Upper lobe of left lung (tissue), 6 donors: ENCODE data around the gene SAA4. TPM values are rescaled to one million over a fixed set of nuclear protein-coding genes. Genes with fewer than 3 reads are reported as not detected.
"Not testable (repeated sequence)": the region's sequence is repeated elsewhere in the genome, so short reads cannot be mapped to it uniquely, and the experiment has no call there.

Source experiments
- ATAC-seq, 2 donors: fragments of 200-7000 bp; cut with Tn5 transposase; one replicate each; pipeline ENCODE4 v1.9.1; 2022; ENCODE audit warnings: mild to moderate bottlenecking in 2 of 2, moderate library complexity in 2 of 2; ENCODE audit not compliant: low FRiP score in 2 of 2
- DNase-seq, 2 donors: peaks; one replicate each; pipeline ENCODE4 v3.0.0-alpha.2; 2019 to 2020
- H3K27ac ChIP-seq, 4 donors: fragments of 200-600 bp; sonication (generic); one replicate each; pipeline ENCODE4 v1.5.1; 2016 to 2019
- H3K27me3 ChIP-seq, 4 donors: fragments of 200-600 bp; sonication (generic); one replicate each; pipeline ENCODE4 v1.5.1; 2017 to 2019
- H3K36me3 ChIP-seq, 4 donors: fragments of 200-600 bp; sonication (generic); one replicate each; pipeline ENCODE4 v1.5.1; 2016 to 2019
- H3K4me1 ChIP-seq, 4 donors: fragments of 200-600 bp; sonication (generic); one replicate each; pipeline ENCODE4 v1.5.1; 2018 to 2019
- H3K4me3 ChIP-seq, 4 donors: fragments of 200-600 bp; sonication (generic); one replicate each; pipeline ENCODE4 v1.5.1; 2017 to 2019; ENCODE audit warnings: mild to moderate bottlenecking in 2 of 4, moderate library complexity in 1 of 4
- H3K9me3 ChIP-seq, 4 donors: fragments of 200-600 bp; sonication (generic); one replicate each; pipeline ENCODE4 v1.5.1; 2018 to 2019
- CTCF ChIP-seq, 6 experiments: fragments of 450-650 bp in 4 of 6; fragments of 200-600 bp in 2 of 6; sonication (generic) in 2 of 6; IDR thresholded peaks; one replicate each; pipeline ENCODE4 v1.5.1; 2016 to 2019; ENCODE audit warnings: antibody characterized with exemption in 6 of 6
- EP300 ChIP-seq, 4 donors: sonication (generic); formaldehyde crosslinking; IDR thresholded peaks; one replicate each; pipeline ENCODE4 v1.5.1; 2017; ENCODE audit warnings: antibody characterized with exemption in 4 of 4, control low read depth in 2 of 4
- POLR2A ChIP-seq, 4 donors: fragments of 450-650 bp; IDR thresholded peaks; one replicate each; pipeline ENCODE4 v1.5.1; 2016 to 2017; ENCODE audit warnings: antibody characterized with exemption in 4 of 4, mild to moderate bottlenecking in 2 of 4
- POLR2AphosphoS5 ChIP-seq, 2 donors: sonication (generic); formaldehyde crosslinking; IDR thresholded peaks; one replicate each; pipeline ENCODE4 v1.5.1; 2017; ENCODE audit warnings: antibody characterized with exemption in 2 of 2
- whole genome bisulfite sequencing, 2 donors: methylation state at CpG; one replicate each; pipeline ENCODE4 v1.1.5; 2017 to 2018; 5-methylcytosine and 5-hydroxymethylcytosine counted together
- total RNA-seq, 6 donors: library from RNA; depleted of rRNA in 4 of 6; stranded (reverse); fragments of >200 nt in 4 of 6; gene quantifications; one replicate each; pipeline versions ENCODE4 v1.1.0 to v1.2.1, GENCODE V29; 2016 to 2021
- donor health status: DM: no; HTN: no; CAD: no; lungs with moderate emphysema.
- donor health status: DM: no; HTN: yes; CAD: no; lungs with severe emphysema.

SAA4 gene
- total RNA-seq, 6 donors from 2014 or later = 0.72 TPM; not detected in 5

- DNase-seq (peak in 1 of 2 donors; percentile 45), ATAC-seq (no peak)
- H3K27ac ChIP-seq = peak within 1 kb of the TSS in 1 of 4 donors; percentile 19
Measured at GRCh38 chr11:18265949-18266348, 29.3 kb upstream of the SAA4 start, which contains the start of gene SAA1. Gene SAA1 (plus strand): TSS chr11:18266264. CDS start chr11:18266888, 624 bp downstream.

GRCh38 chr11:18264677-18265555 lies 28.3 kb upstream of the SAA4 start:
- no peak for TF ChIP-seq CTCF (IDR thresholded peaks at IDR 0.05)
- no peak for TF ChIP-seq EP300 (IDR thresholded peaks at IDR 0.05)
- no peak for TF ChIP-seq POLR2A (IDR thresholded peaks at IDR 0.05)
- TF ChIP-seq POLR2AphosphoS5 (IDR thresholded peaks at IDR 0.05) = no peak
- ATAC-seq (peak in 1 of 2 donors; percentile 28), DNase-seq (no peak)
- Histone ChIP-seq H3K4me3 (no peak overlapping the region), H3K27me3 (no peaks in the 10 kb centered on the region), H3K4me1 (peaks cover 0 to 10% (median 0%) of the 10 kb centered on the region in 4 donors), H3K9me3 (no peaks in the 10 kb centered on the region), H3K36me3 (no peaks in the 10 kb centered on the region), H3K27ac (peak overlapping the region in 1 of 4 donors; percentile 19)
- 39 to 46% methylated on average over 1 of the region's 1 CpG for WGBS, 2 donors

More at GRCh38 chr11:18265949-18266348, 29.3 kb upstream of the SAA4 start, which contains the start of gene SAA1:
- Histone ChIP-seq H3K4me1 (peaks cover 0 to 10% (median 0%) of the 10 kb centered on the region in 4 donors), H3K9me3 (no peaks in the 10 kb centered on the region), H3K27me3 (no peaks in the 10 kb centered on the region), H3K36me3 (no peaks in the 10 kb centered on the region), H3K4me3 (no peak within 1 kb of the TSS)
- WGBS, 2 donors = 57 to 87% methylated on average over 2 to 8 of the region's 8 CpGs
- TF ChIP-seq POLR2AphosphoS5 (IDR thresholded peaks at IDR 0.05) = peak; percentile 55 to 59
- peak in 1 of 4 donors; percentile 11 for TF ChIP-seq POLR2A (IDR thresholded peaks at IDR 0.05)
- peak in 3 of 4 donors; percentile 57 to 89 (median 59) for TF ChIP-seq EP300 (IDR thresholded peaks at IDR 0.05)
- no peak for TF ChIP-seq CTCF (IDR thresholded peaks at IDR 0.05)

- Histone ChIP-seq H3K4me3 (no peak overlapping the region), H3K36me3 (no peaks in the 10 kb centered on the region), H3K27ac (no peak overlapping the region), H3K4me1 (peaks cover 0 to 10% (median 0%) of the 10 kb centered on the region in 4 donors), H3K27me3 (no peaks in the 10 kb centered on the region), H3K9me3 (no peaks in the 10 kb centered on the region)
- DNase-seq (no peak), ATAC-seq (no peak)
- 73 to 79% methylated on average over 4 of the region's 4 CpGs for WGBS, 2 donors
- TF ChIP-seq POLR2AphosphoS5 (IDR thresholded peaks at IDR 0.05) = no peak
- no peak for TF ChIP-seq CTCF (IDR thresholded peaks at IDR 0.05)
- TF ChIP-seq EP300 (IDR thresholded peaks at IDR 0.05) = no peak
- no peak for TF ChIP-seq POLR2A (IDR thresholded peaks at IDR 0.05)
Measured at GRCh38 chr11:18264035-18264434, 27.4 kb upstream of the SAA4 start.

GRCh38 chr11:18262681-18263350 lies 26.2 kb upstream of the SAA4 start:
- WGBS, 2 donors = 70 to 78% methylated on average over 8 of the region's 8 CpGs
- not testable (repeated sequence) for H3K27me3 ChIP-seq, DNase-seq, H3K9me3 ChIP-seq, H3K27ac ChIP-seq, H3K4me3 ChIP-seq, H3K36me3 ChIP-seq, H3K4me1 ChIP-seq, ATAC-seq

- Histone ChIP-seq H3K4me1 (peaks cover 0 to 10% (median 0%) of the 10 kb centered on the region in 4 donors), H3K4me3 (no peak overlapping the region), H3K27me3 (no peaks in the 10 kb centered on the region), H3K9me3 (no peaks in the 10 kb centered on the region), H3K27ac (no peak overlapping the region), H3K36me3 (no peaks in the 10 kb centered on the region)
- TF ChIP-seq CTCF (IDR thresholded peaks at IDR 0.05) = no peak
- no peak for TF ChIP-seq EP300 (IDR thresholded peaks at IDR 0.05)
- no peak for TF ChIP-seq POLR2AphosphoS5 (IDR thresholded peaks at IDR 0.05)
- TF ChIP-seq POLR2A (IDR thresholded peaks at IDR 0.05) = no peak
- no peak for ATAC-seq
- WGBS, 2 donors = 92 to 95% methylated on average over 14 of the region's 14 CpGs
- peak in 1 of 2 donors; percentile 63 for DNase-seq
Measured at GRCh38 chr11:18261721-18262120, 25.1 kb upstream of the SAA4 start.
